ENCODE measurements around the gene IER3. TPM values are rescaled to one million over a fixed set of nuclear protein-coding genes. Genes with fewer than 3 reads are reported as not detected.

IER3 gene
- total and polyA plus RNA-seq, 2 of the 8 experiments (the other 6 are each of a cell fraction or from before 2014, with no cell fraction given), result 11.9 to 26.5 TPM

DNA sequence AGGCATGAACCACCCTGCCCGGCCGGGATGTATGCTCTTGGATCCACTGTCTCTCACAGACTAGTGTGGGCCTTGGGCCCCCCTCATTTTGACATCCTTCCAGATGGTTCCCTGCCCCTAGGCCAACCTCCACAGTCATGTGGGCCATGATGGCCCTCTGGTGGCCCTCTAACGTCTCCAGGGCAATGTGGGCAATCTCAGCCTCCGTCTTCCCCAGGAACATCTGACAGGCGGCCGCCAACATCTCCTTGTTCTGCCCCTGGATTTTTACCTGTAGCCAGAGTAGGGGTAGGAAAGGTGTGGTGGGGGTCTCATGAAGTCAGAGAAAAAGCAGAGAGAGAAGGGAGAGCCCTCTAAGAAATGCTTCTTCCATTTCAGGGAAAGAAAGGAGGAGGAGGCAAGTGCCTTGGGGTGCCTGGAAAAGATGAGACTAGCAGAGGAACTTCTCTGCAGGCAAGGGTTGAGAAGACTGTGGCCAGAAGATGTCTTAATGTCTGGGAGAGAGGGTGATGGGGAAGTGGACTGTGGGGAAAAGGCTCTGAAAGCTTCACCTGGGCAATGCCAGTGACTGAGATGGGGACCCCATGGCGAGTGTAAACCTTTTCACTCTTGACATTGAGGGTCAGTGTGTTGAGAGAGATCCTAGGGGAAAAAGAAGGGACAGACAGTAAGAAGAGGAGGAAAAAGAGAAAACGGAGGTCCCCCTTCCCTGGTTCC, 3.1 kb downstream of the IER3 start (continued):
- TF ChIP-seq, protein P1, sequence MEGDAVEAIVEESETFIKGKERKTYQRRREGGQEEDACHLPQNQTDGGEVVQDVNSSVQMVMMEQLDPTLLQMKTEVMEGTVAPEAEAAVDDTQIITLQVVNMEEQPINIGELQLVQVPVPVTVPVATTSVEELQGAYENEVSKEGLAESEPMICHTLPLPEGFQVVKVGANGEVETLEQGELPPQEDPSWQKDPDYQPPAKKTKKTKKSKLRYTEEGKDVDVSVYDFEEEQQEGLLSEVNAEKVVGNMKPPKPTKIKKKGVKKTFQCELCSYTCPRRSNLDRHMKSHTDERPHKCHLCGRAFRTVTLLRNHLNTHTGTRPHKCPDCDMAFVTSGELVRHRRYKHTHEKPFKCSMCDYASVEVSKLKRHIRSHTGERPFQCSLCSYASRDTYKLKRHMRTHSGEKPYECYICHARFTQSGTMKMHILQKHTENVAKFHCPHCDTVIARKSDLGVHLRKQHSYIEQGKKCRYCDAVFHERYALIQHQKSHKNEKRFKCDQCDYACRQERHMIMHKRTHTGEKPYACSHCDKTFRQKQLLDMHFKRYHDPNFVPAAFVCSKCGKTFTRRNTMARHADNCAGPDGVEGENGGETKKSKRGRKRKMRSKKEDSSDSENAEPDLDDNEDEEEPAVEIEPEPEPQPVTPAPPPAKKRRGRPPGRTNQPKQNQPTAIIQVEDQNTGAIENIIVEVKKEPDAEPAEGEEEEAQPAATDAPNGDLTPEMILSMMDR (IDR thresholded peaks at IDR 0.05; ENCODE audit: control extremely low read depth in 1 of 3, insufficient read depth in 1 of 3, low read depth in 1 of 3, low read length in 3 of 3), result no peak
- no peak for TF ChIP-seq POLR2A (IDR thresholded peaks at IDR 0.05; ENCODE audit: control extremely low read depth in 1 of 2, low read depth in 2 of 2, low read length in 2 of 2)
- TF ChIP-seq KDM4A (IDR thresholded peaks at IDR 0.05; ENCODE audit: low read depth, low read length, severe bottlenecking), result no peak
- no peak for TF ChIP-seq BACH1 (IDR thresholded peaks at IDR 0.05; ENCODE audit: low read length)
- no peak for TF ChIP-seq TBP (IDR thresholded peaks at IDR 0.05; ENCODE audit: low read depth, low read length)
- TF ChIP-seq SP2 (IDR thresholded peaks at IDR 0.05; ENCODE audit: low read length), result no peak
